HG03103 (cell line): ENCODE data around the gene RPS16.
"Not testable (repeated sequence)": the region's sequence is repeated elsewhere in the genome, so short reads cannot be mapped to it uniquely, and the experiment has no call there.

Experiments
- ATAC-seq: cut with Tn5 transposase; IDR thresholded peaks from one replicate; pipeline ENCODE4 v1.9.1; 2021; ENCODE audit warnings: low read depth; ENCODE audit not compliant: unreplicated experiment

Gene RPS16

DNA sequence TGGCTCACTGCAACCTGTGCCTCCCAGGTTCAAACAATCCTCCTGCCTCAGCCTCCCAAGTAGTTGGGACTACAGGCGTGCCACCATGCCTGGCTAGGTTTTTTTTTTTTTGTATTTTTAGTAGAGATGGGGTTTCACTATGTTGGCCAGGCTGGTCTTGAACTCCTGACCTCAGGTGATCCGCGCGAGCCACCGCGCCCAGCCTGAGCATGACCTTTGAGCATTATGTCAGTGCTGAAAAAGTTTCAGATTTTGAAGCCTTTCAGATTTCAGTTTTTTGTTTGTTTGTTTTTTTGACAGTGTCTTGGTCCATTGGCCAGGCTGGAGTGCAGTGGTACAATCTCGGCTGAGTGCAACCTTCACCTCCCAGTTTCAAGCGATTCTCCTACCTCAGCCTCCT lies 15.5 kb upstream of the RPS16 start:
- ATAC-seq = not testable (repeated sequence)

DNA sequence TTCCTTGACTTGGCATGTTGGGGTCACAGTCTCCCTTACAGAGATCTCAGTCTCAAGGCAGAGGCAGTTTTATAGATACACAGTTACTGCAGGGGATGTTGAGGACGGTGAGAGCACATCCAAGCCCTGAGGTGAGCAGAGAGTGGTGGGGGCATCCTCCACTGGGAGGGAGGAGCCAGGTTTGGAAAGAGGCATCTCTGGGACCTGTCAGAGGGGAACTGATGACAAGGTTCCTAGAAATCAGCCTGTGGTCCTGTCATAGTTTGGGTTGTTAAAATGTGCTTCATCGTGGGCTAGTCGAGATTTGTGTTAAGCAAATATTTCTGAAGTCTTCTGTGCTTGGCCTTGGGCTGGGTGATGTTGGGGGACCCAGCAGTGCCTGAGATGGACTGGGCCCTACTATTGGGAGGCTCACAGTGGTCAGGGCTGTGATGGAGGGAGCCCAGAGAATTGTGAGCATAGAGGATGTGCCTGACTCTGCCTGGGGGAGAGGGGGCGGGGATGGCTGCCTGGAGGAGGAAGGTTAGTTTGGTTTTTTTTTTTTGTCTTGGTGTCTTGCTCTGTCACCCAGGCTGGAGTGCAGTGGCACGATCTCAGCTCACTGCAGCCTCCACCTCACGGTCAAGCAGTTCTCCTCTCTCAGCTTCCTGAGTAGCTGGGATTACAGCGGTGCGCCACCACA lies 13.5 kb upstream of the RPS16 start:
- no peak for ATAC-seq

GRCh38 chr19:39448271-39448670 lies 12.5 kb upstream of the RPS16 start:
- ATAC-seq = no peak

GRCh38 chr19:39446365-39447084 lies 10.8 kb upstream of the RPS16 start:
- no peak for ATAC-seq

- peak; percentile 84 for ATAC-seq
These were observed 9.7 kb upstream of the RPS16 start, which contains the start of gene SUPT5H for GRCh38 chr19:39445196-39446111. SUPT5H (plus strand) TSS chr19:39445582; CDS start chr19:39445891, 309 bp downstream.

DNA sequence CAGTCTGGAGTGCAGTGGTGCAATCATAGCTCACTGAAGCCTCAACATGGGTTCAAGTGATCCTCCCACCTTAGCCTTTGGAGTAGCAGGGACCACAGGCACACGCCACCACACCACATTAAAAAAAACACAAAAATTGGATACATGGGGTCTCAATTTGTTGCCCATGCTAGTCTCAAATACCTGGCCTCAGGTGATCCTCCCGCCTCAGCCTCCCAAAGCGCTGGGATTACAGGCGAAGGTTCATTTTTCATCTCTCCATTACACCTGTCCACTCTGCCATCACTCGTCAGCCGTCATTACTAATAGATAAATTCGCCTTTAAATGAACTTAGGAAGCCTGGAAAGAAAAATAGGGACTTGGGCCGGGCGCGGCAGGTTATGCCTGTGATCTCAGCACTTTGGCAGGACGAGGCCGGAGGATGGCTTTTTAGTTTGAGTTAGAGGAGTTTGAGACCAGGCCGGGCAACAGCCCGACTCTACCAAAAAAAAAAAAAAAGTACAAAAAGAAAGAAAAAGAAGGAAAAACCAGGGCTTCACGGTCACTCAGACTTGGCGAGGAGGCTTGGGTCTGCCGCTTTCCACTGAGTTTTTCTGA lies 8.9 kb upstream of the RPS16 start:
- ATAC-seq = no peak

- no peak for ATAC-seq
These were observed 2.7 kb upstream of the RPS16 start for GRCh38 chr19:39438270-39438934.

- no peak for ATAC-seq
These were observed 584 bp upstream of the RPS16 start for GRCh38 chr19:39436350-39436716.

DNA sequence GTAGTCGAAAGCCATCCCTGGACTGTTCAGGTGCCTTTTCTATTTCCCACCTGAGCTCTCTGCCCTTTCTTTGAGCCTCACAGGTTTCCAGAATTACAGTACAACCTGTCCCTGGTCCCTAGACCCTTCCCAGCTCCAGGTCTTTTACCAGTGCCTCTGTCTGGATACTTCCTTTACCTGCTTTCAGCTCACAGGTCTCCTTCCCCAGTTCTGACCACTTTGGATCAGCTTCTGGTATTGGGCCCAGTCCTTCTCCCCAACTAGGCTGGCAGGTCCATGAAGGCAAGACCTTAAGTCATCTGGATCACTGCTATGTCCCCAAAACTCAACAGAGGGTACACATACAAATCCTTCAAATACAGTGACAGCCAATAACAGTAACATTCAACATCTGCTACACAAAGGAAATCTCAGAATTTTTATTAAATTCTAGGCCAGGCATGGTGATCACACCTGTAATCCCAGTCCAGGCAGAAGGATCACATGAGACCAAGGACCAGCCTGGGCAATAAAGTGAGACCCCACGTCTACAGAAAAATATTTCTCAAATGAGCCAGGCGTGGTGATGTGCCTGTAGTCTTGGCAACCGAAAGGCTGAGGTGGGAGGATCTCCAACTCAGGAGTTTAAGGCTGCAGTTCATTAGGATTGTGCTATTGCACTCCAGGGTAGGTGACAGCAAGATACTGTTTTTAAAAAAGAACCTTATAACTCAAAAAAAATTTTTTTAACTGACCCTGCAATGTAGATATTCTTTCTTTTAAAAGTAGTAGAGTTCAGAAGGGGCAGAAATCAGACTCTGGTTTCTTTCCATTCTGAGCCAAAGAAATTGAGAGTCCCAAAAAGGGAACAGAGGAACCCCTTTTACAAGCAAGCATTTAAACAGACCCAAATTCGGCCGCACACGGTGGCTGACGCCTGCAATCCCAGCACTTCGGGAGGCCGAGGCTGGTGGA lies 1.3 kb downstream of the RPS16 start:
- ATAC-seq = no peak

- ATAC-seq = no peak
These were observed 2.2 kb downstream of the RPS16 start for GRCh38 chr19:39433480-39434079.

- ATAC-seq = no peak
These were observed 3.1 kb downstream of the RPS16 start for GRCh38 chr19:39432677-39433025.

GRCh38 chr19:39430675-39431593 lies 4.8 kb downstream of the RPS16 start:
- no peak for ATAC-seq

GRCh38 chr19:39428283-39429112 lies 7.3 kb downstream of the RPS16 start:
- ATAC-seq = no peak

GRCh38 chr19:39427707-39428106 lies 8.0 kb downstream of the RPS16 start:
- ATAC-seq = no peak

GRCh38 chr19:39426170-39426569 lies 9.6 kb downstream of the RPS16 start:
- ATAC-seq = no peak

GRCh38 chr19:39425744-39426143 lies 10.0 kb downstream of the RPS16 start:
- no peak for ATAC-seq

DNA sequence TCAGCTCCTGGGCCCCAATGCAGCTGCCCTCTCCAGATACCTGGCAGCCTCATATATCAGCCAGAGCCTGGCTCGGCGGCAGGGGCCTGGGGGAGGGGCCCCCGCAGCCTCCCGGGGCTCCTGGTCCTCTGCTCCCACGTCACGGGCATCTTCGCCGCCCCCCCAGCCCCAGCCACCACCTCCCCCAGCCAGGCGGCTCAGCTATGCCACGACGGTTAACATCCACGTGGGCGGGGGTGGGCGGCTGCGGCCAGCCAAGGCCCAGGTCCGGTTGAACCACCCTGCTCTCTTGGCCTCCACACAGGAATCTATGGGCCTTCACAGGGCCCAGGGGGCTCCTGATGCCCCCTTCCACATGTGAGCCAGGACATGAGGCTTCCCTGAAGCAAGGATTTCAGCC lies 10.8 kb downstream of the RPS16 start:
- no peak for ATAC-seq
